IPS DF 4.7 (cell line): ENCODE results near the gene MPZ.
A peak's percentile ranks its signal among the peaks of the same experiment; 100 is the strongest.
"Not testable (repeated sequence)": the region's sequence is repeated elsewhere in the genome, so short reads cannot be mapped to it uniquely, and the experiment has no call there.

Experiments
- DNase-seq: peaks from one replicate; pipeline ENCODE4 v3.0.0-alpha.2; 2013; ENCODE audit warnings: low spot score; ENCODE audit errors: extremely low read depth

Gene MPZ

DNA sequence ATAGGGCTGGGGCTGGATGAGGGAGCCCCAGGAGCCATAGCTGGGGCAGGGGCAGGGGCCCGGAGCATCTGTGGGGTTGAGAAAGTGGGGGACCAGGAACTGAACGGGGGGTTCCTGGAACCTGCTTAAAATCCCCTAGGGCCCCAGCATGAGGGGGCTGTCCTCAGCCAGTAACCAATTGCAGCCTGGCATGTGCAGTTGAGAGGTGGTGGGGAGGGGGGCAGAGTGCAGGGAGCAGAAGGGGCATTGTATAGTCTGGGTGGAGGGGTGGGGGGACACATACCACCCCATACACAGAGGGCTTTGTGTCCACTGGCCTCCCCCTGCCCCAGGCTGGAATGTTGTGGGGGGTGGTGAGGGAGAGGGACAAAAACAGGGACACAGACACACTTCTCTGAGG, at the start of gene MPZ:
TSS of gene MPZ (minus strand) at position 101 of the 400 bp plus-strand sequence. CDS start at position 38, 63 bp downstream.
- DNase-seq, result no peak

GRCh38 chr1:161359291-161359690, 49.5 kb upstream of the MPZ start:
- no peak for DNase-seq

GRCh38 chr1:161357073-161357472, 47.3 kb upstream of the MPZ start:
- no peak for DNase-seq

GRCh38 chr1:161351482-161351881, 41.7 kb upstream of the MPZ start:
- DNase-seq, result no peak

DNA sequence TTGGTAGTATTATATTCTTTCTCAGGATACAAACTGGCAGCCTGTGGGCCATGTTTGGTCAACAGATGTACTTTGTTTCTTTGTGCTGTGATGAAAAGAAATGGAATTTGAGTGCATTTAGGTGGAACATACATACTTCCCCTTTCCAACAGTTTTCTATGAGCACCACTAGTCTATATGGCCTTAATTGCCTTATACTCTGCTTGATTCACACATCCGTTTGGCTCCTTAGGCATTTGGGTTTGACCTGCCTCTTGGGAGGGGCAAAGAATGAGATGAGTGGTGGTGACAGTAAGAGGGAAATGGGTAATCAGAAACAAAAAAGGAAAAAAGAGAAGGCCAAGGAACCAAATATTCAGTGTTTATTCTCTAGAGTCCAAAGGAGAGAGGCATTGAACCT, 40.9 kb upstream of the MPZ start:
- no peak for DNase-seq

GRCh38 chr1:161342821-161343220, 33.1 kb upstream of the MPZ start:
- DNase-seq, result no peak

- no peak for DNase-seq
Observed at GRCh38 chr1:161342177-161342576, 32.4 kb upstream of the MPZ start.

- no peak for DNase-seq
Observed at GRCh38 chr1:161335796-161336195, 26.0 kb upstream of the MPZ start.

- no peak for DNase-seq
Observed at GRCh38 chr1:161333166-161333565, 23.4 kb upstream of the MPZ start.

DNA sequence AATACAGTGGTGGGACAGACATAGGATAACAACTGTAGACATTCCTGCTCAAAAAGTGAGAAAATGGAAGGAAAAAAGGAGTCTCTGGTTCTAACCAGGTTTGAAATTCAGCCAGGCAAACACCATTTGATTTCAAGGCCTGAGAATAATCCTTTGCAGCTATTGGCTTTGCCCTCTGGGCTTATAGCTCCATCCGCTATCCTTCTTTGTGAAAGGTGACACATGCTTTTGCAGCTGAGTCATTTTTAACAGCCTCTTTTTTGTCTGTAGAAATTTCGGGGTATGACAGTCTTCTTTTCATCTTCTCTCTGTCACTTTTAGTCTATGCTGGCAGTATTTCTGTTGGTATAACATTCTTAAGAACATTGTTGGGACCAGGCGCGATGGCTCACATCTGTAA, 20.6 kb upstream of the MPZ start:
- no peak for DNase-seq

GRCh38 chr1:161324020-161324419, 14.3 kb upstream of the MPZ start:
- no peak for DNase-seq

- not testable (repeated sequence) for DNase-seq
Observed at GRCh38 chr1:161315841-161316674, 6.3 kb upstream of the MPZ start.

DNA sequence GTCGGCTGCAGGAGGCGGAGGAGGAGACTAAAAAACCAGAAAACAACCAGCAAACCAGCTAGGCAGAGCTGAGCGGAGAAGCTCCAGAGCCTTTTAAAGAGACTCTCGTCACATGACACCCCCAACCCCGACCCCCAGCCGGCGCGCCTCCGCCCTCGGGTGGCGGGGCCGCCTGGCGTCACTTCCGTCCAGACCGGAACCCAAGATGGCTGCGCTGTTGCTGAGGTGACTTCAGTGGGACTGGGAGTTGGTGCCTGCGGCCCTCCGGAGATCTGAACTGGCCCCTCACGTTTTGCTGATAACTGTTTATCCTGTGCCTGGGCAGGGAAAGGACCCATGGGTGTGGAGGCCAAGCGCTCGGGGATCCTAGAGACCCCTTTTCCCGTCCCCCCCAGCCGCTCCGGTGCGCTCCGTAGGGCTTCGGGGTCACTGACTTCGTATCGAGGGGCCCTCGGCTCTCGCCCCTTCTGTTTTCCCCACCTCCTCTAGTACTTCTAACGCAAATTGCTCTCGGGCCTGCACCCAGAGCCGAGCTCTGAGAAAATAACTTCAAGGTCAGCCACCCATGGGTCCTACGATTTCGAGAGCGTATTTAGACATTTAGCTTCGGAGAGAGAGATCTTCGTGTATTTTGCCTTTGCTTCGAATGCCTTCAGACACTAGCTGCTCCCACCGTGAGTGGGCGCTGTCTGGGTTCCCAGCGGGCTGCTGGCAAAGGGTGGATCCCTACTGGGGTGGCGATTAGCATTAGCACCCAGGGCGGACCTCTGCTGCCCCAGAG, 4.6 kb upstream of the MPZ start, which contains the start of gene SDHC:
TSS of gene SDHC (plus strand) at position 181 of the 781 bp plus-strand sequence. CDS start at position 206, 25 bp downstream.
- DNase-seq, result peak; percentile 72

DNA sequence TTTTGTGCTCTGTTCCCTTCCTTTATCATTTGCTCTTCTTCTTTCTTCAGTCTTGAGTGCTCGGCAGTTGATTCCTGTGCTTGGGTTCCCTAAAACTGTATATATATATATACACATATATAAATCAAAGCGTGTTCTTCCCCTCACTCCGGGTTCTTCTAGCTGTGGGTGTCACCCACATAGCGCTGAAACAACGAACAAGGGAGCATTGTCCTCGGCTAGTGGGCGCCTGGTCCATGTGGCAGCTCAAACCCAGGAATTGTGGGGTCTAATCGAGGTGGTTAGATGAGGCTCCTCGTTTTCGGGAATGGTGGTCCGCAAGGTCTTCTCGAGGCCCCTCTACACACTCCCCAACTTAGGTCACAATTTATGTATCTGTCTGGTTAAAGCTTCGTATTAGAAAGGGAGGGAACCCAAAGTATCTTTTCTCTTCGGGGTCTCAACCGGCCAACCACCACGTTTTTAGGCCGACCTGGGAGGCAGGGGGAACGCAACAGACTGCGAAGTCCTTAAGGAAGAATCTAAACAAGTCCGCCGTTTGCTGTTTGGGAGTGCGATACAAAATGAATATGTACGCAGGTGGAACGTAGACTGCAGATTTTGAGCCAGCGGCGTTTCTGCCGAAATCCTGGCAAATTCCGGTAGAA, 3.9 kb upstream of the MPZ start:
- DNase-seq, result no peak

- DNase-seq, result no peak
Observed at GRCh38 chr1:161311595-161312181, 1.9 kb upstream of the MPZ start.

DNA sequence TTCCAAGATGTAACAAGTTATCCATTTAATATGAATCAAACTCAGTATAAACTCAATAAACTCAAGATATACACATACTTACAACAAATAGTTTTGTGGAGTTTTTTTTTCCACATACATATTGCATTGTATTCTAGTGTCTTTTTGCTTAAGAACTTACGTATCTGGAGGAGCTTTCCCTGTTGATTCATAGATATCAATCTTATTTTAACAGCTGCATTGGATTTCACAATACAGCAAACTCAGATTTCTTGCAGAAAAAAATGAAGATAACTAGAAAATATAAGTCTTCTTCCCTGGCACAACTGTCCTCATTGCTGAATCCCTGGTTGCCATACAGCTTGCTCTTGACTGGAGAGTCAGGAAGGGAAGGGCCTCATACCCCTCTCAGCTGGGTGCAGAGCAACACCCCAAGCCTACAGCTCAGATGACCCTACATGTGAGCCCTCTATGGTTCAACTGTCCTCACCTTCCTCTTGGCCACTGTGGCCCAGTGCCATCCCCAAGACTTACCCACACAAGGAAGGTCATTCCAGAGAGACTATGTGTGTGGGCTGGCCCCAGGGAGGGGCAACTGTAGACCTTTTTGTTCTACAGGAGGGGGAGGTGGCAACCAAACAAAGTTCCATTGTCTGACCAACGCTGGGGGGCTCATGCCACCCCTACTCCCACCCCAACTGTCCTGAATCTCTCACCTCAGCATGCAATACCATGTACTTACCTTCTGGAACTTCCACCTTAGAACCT, 1.7 kb downstream of the MPZ start:
- DNase-seq, result no peak

DNA sequence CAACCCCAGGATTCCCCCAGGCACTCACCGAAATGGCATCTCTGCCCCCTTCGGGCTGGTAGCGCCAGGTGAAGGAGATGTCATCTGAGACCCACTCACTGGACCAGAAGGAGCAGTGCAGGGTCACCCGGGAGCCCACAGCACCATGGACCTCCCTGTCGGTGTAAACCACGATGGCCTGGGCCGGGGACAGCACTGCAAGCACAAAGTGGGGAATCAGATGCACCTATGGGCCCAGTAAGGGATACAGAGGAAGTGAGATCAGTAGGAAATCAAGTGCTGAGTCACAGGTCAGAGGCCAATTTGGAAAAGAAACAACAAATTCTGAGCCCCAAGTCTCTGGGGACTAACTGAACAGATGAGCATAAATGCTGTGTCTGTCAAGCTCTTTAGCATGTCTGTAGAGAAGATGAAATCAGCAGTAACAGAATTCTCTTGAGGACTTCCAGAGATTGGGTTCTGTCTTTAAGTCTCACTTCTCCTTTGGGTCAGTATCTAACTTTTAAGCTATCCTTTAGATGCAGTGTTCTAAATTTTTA, 2.5 kb downstream of the MPZ start:
- no peak for DNase-seq

GRCh38 chr1:161305867-161306519, 3.8 kb downstream of the MPZ start:
- peak; percentile 97 for DNase-seq

DNA sequence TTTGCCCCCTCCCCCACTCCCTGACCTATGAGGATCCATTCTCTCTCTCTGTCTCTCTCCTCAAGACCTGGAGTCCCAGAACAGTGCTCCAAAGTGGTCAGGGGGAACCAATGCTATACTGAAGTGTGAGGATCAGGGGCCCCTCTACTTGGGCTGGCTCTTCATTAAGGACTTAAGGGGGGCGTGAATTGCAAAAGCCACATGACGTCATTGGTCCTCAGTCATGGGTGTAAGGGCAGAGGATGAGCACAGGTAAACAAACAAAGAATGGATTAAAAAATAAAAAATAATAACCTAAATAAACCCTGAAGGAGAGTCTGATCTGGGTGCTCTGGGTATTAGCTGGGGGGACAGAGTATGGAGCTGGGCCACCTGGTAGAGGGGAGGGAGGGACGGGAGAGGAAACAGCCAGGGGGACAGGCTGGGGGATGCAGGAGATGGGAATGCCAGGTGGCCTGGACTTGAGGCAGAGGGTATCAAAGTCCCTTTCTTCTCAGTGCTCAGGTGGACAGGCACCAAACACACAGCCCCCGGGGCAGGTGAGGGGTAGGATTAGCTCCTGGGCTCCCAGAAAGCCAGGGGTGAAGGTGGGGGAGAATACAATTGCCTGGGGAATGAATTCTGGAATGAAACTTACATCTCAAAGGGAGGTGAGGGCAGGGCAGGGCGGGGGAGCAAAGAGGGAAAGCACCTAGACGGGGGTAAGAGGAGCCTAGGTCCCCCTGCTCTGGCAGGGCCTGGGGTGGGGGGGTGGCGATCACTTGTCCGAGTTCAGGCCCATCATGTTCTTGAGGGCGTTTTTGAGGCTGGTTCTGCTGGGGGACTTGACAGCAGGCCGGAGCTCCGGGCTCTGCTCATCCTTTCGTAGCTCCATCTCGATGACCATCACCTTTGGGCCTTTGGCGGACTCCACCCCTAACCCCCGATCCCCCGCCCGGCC, 4.6 kb downstream of the MPZ start:
- DNase-seq, result no peak
